GM10847 (cell line): Measurements from ENCODE around the gene PTPRN2.

ENCODE experiments used
- POLR2A ChIP-seq: IDR thresholded peaks from 2 replicates; pipeline ENCODE4 v1.6.1; 2011; ENCODE audit not compliant: insufficient read length; ENCODE audit errors: extremely low read depth

The PTPRN2 gene

DNA sequence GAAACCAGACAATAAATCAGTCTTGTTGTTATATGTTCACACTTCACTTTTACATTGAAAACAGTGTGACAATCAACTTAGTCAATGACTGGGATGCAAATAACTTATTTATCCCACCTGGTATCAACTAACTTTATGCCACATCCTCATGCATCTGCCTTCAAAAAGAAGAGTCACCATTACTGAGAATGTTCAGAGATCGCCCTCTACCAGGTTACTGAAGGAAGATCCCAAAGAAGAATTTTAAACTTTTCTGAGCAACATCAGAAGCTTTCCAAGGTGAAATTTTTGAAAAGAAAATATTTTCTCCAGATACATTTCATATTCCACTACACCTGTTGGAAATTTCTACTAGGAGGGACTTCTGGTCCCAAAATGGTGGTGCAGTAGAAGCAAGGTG lies 359.5 kb downstream of the PTPRN2 start:
- TF ChIP-seq POLR2A: no peak

DNA sequence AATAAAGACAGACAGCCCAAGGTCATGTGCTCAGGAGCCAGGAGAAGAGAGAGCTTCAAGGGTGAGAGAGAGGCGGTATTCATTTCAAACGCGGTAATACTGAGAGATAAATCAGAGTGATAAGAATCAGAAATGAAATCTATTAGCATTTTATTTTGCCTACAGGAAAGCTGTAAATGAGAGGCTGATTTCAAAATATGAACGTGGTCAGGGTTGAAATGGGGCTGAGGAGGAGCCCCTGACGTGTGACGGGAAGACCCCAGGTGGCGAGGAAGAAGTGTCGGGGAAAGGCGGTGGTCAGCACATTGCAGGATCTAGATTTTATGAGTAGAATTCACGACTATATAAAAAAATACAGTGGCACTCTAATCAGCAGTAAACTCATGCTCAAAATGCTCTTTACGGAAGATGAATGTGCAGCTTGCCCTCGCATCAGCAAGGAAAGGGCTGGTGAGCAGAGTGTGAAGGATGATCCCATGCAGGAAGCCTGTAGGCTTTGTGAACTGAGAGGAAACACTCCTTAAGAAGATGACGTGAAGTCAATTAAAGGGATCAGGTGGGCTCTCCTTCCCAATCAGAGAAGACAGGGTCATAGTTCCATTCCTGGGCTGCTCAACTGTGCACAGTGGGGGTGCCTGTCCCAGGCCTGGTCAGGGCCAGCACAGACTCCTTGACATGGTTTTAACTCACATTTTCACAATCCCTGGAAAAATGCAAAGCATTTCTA lies 360.2 kb downstream of the PTPRN2 start:
- TF ChIP-seq POLR2A: no peak

DNA sequence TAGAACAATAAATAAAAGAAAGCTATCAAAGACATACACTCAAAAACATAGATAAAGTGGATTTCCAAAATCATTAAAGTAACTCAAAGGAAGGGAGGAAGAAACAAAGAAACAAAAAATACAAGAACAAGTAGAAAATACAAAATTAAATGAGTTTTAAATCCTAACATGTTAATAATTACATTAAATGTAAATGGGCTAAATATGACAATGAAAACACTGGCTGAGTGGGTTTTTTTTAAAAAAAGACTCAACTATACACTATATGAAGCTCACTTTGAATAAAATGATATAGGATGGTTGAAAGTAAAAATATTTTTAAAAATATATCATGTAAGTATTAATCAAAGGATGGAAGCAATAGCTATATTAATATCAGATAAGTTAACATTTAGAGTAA lies 371.4 kb downstream of the PTPRN2 start:
- no peak for TF ChIP-seq POLR2A

DNA sequence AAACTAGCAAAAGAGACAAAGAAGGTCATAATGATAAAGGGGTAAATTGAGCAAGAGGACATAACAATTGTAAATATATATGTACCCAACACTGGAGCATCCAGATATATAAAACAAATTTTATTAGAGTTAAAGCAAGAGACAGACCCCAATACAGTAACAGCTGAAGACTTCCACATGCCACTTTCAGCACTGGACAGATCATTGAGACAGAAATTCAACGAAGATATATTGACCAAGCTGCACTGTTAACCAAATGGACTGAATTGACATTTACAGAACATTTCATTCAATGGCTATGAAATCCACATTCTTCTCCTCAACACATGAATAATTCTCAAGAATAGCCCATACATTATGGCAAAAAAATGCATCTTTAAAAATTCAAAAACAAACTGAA lies 378.2 kb downstream of the PTPRN2 start:
- TF ChIP-seq POLR2A: no peak

DNA sequence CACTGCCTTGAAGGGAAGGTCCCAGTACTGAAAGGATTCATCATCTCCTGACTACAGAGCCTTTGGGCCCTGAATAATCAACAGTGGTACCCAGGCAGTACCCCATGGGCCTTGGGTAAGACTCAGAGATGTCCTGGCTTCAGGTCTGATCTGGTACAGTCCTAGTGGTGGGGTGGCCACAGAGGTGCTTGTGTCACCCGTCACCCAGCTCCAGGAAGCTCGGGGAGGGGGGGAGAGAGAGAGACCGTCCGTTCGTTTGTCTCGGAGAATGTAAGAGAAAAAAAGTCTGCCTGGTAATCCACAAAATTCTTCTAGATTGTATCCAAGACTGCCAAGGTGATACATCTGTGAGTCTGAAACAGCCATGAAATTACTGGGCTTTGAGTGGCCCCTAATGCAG lies 381.3 kb downstream of the PTPRN2 start:
- no peak for TF ChIP-seq POLR2A

DNA sequence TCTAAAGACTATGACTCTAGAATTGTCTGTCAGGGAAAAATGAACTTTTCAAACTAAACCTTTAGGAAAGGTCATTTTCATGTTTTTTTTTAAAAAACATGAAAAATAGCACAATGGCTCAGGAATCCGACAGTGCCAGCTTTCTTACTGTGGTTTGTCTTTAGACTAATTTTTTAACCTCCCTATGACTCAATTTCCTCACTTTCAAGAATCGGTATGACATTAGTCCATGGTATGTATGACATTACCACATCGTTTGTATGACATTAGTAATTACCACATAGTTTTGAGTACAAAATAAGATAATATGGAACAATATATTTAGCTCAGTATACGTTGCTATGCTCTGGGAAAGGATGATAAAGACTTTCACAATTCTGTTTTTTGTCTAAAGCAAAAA lies 383.2 kb downstream of the PTPRN2 start:
- TF ChIP-seq POLR2A: no peak

DNA sequence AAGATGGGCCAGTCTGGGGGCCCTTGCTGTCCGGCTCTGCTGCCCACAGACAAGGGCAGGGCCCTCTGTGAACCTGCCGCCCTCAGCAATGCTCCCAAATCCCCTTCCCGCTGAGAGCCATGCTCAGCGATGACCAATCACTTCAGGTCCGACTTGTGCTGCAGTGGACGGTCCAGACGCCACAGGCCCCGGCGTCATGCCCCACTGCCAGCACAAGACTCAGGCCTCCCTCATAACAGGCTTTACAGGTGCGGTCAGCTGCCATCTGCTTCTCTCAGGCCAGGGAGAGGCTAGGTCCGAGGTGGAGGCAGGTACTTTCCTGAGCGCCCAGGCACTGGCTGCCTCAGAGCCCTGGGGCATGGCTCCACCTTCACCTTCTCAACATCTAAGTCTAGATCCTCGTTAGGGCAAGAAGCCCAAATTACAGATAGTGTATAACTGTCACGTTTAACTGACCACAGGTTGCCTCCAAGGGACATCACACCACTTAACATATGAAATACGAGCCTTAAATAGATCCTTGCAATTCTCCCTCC lies 393.2 kb downstream of the PTPRN2 start:
- no peak for TF ChIP-seq POLR2A

DNA sequence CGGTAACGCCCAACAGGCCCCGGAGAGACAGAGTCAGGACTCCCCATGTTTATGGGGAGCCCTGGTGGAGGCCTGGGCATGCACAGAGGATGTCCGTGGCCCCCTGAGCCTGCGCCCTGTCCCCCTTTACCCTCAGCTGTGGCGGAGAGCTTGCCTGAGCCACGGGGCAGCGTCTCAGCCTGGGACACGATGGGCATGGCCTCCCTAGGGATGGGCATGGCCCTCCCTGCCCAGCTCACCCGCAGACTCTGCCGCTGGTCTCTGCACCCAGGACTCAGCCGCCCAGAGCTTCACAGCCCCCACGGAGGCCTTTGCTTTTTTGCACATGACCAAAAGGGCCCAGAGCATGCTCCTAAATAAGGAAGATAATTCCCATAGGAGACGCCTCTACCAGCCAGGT lies 394.2 kb downstream of the PTPRN2 start:
- no peak for TF ChIP-seq POLR2A

DNA sequence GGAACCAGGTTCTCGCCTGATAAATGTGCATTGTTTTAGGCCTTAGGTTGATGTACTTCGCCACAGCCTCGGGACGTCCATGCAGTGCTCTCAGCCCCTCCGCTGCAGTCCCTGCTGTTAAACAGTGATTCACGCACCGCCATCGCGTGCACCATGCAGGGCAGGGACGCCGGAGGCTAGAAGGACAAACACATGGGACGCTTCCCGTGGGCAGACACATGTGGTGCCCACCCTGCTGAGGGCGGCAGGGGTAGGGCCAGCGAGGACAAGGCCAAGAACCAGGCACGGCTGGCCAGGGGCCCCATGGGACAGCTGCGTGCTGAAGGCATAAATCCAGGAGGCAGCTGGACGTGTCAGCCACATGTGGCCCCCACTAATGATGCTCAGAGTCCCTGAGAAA lies 394.7 kb downstream of the PTPRN2 start:
- TF ChIP-seq POLR2A: no peak

DNA sequence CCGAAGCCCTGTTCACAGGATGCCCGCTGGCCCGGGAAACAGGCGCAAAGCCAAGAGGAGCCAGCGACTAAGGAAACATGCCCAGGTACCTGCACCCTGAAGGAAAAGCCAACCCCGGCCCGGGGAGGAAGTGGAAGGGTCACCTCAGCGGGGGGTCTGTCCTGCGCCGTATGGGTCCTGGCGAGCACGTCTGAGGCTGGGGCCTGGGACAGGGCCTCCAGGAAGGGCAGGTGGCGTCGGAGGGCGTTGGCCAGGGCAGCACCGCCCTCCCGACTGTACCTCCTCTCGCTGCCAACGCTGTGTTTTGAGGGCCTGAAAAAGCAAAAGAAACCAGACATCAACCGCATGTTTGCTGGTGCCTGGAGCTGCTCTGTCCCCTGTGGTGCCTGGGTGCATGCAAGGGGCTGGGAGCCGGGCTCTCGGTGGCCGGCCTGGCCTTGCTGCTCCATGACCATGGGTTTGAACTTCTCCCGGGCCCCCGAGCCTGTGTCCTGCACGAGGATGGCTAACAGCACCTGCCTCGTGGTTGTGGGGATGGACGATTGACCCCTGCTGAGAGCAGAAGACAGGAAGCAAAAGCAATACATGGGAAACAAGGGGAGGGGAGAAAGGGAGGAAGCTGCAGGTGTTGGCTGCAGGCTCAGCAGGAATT lies 395.3 kb downstream of the PTPRN2 start:
- no peak for TF ChIP-seq POLR2A

DNA sequence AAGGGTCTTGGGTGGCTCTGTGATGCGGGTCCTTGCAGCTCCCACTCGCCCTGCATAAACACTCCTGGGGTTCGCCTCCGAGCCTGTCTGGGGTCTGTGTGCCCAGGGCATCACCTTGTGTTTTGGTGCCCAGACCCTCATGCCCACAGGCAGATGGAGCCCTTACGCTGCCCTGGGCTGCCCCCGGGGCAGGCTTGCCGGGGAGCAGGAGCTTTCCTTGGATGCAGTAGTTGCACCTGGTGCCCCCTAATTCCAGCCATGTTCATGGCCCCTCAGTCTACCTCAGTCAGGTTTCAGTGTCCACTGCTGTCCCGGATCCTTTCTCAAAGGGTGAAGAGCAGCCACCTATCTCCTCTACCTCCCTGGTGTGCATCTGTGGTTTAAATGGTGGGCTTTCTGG lies 396.0 kb downstream of the PTPRN2 start:
- TF ChIP-seq POLR2A: no peak

DNA sequence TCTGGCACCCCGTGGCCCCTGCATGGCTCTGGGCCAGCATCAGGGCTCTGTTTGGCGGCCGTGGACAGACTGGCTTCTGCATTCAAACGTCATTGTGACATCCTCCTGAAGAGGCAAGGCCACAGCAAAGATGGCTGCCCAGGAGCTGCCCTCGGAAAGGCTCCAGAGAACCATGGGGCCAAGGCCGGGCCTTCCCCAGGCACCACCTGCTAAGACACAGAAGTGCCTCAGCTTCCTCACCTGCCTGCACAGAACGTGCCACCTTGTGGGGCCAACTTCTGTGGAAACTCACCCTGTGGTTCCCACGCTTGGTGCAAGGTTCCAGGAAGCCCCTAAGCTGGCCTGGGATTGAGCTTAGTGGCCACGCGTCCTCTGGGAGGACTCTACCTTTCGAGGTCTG lies 396.9 kb downstream of the PTPRN2 start:
- TF ChIP-seq POLR2A: no peak

DNA sequence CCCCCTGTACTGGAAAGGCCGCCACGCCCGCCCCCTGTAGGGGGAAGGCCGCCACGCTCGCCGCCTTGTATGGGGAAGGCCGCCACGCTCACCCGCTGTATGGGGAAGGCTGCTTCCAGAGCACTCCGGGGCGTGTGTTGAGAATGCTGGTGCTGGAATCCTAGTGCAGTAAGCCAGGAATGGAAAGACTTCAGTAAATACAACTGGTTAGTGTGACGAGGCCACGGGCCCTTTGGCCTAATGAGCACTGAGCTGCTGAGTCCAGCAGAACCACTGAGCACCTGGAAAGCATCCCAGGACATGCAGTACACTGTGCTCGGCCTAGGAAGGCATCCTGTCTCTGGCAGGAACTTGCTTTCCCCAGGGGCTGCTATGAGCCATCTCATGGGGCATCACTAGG lies 398.9 kb downstream of the PTPRN2 start:
- no peak for TF ChIP-seq POLR2A

DNA sequence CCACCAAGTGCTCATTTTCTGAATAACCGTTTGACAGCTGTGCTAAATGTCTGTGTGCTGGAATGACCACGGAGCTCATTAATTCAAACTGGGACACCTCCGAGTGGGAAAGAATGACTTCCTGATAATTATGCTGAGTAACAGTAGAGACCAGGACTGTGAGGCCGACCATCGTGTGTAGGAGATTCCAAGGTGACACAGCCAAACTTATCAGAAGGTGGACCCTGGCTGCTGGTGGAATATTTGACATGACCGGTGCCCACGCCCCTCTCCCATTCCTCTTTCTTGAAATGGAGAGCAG lies 400.0 kb downstream of the PTPRN2 start:
- no peak for TF ChIP-seq POLR2A

DNA sequence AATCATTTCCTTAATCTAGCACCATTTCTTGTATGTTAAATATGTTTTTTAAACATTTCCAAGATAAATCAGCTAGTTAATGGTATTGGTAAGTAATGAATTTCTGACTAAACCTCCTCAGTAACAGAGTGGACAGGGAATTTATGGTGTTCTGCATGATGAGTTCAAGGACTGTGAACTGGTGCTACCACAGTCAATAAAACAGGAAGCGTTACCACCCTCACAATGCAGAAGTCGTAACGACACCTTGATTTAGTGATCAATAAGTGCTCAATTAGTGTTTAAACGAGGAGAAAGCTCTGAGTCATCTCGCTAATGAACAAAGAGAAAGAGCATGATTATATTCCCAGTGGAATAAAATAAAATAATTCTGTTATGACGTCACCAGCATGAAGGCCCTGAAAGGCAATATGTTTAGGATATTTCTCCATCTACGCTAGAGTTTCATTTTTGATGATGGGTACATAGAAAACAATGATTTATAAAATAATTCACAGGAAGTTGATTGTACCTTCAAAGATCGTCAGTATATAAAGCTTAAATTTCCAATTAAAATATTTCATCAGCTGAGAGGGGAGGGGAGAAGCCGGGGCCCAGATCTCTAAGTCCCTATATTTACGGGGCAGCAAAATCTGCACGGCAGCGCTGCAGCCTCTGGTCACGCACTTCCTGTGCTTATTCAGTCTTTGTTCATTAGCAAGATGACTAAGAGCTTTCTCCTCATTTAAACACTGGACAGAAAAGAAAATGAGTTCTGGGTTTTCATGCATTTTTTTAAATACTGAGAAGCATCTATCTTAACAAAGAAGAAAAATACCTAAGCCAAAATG lies 400.5 kb downstream of the PTPRN2 start:
- TF ChIP-seq POLR2A: no peak

DNA sequence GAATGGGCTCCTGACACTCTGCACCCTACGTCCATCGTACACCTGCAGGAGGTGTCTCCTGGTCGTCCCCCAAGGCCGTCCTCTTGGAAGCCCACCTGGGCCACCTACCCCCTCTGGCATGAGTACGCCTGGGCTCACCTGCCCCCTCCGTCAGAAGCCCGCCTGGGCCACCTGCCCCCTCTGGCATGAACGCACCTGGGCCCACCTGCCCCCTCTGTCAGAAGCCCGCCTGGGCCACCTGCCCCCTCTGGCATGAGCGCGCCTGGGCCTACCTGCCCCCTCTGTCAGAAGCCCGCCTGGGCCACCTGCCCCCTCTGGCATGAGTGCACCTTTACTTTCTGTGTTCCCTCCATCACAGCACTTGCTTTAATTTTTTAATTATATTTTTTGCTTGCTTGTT lies 401.2 kb downstream of the PTPRN2 start:
- TF ChIP-seq POLR2A: no peak
